HFFc6 (cell line): ENCODE measurements around the gene USP48. TPM values are rescaled to one million over a fixed set of nuclear protein-coding genes. Genes with fewer than 3 reads are reported as not detected.
A peak's percentile ranks its signal among the peaks of the same experiment; 100 is the strongest.
"Not testable (repeated sequence)": the region's sequence is repeated elsewhere in the genome, so short reads cannot be mapped to it uniquely, and the experiment has no call there.

Experiments used
- DNase-seq: peaks from one replicate; pipeline ENCODE4 v3.0.0-alpha.2; 2018
- H3K27ac Mint-ChIP-seq: 2 replicates; pipeline ENCODE4 v1.8.0; 2020; ENCODE audit warnings: mild to moderate bottlenecking, mixed read lengths
- H3K27me3 Mint-ChIP-seq: 2 replicates; pipeline ENCODE4 v1.8.0; 2021; ENCODE audit warnings: mild to moderate bottlenecking, moderate library complexity, mixed read lengths; ENCODE audit not compliant: insufficient read depth
- H3K36me3 Mint-ChIP-seq: 2 replicates; pipeline ENCODE4 v1.8.0; 2021; ENCODE audit warnings: low read depth, mixed read lengths
- H3K4me1 Mint-ChIP-seq: 2 replicates; pipeline ENCODE4 v1.8.0; 2020; ENCODE audit warnings: low read depth, mixed read lengths
- H3K4me3 Mint-ChIP-seq: 2 replicates; pipeline ENCODE4 v1.8.0; 2020; ENCODE audit warnings: mild to moderate bottlenecking, moderate library complexity, mixed read lengths
- H3K9me3 Mint-ChIP-seq: 2 replicates; pipeline ENCODE4 v1.8.0; 2020; ENCODE audit warnings: mild to moderate bottlenecking, mixed read lengths
- total RNA-seq, 6 experiments: library from RNA; stranded (reverse); fragmentation: NEBNext Ultra II Directional; extraction: Animal tissue kit (Norgen Biotek cat#: 25700); gene quantifications; 2 replicates in 1 of 6; 3 replicates in 5 of 6; pipeline ENCODE4 v1.2.3, GENCODE V29; 2021
- TF ChIP-seq, protein P1 (sequence below): fragments of 200-600 bp; sonication (generic); IDR thresholded peaks from 2 replicates; pipeline ENCODE4 v1.5.0; 2021; ENCODE audit warnings: antibody characterized with exemption, mild to moderate bottlenecking

The USP48 gene
- total RNA-seq, 6 experiments from 2014 or later = 45.0 to 54.2 (median 51.1) TPM

DNA sequence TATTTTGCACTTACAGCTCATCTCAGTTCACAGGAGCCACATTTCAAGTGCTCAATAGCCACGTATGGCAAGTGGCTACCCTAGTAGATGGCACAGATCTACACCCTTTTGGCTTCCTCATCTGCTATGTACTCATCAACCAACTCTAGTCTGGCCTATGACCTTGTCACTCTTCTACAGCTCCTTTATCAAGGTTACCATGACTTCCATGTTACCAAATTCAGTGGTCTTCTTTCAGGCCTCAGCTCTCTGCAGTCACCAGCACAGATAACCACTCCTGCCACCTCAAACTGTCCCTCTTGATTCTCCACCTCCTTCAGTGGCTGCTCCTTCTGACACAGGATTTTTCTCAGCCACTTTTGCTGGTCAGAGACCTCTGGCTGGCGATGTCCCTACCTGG lies 11.7 kb upstream of the USP48 start:
- TF ChIP-seq, protein P1, sequence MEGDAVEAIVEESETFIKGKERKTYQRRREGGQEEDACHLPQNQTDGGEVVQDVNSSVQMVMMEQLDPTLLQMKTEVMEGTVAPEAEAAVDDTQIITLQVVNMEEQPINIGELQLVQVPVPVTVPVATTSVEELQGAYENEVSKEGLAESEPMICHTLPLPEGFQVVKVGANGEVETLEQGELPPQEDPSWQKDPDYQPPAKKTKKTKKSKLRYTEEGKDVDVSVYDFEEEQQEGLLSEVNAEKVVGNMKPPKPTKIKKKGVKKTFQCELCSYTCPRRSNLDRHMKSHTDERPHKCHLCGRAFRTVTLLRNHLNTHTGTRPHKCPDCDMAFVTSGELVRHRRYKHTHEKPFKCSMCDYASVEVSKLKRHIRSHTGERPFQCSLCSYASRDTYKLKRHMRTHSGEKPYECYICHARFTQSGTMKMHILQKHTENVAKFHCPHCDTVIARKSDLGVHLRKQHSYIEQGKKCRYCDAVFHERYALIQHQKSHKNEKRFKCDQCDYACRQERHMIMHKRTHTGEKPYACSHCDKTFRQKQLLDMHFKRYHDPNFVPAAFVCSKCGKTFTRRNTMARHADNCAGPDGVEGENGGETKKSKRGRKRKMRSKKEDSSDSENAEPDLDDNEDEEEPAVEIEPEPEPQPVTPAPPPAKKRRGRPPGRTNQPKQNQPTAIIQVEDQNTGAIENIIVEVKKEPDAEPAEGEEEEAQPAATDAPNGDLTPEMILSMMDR = no peak
- H3K4me3 Mint-ChIP-seq = no peak overlapping the region
- H3K27me3 Mint-ChIP-seq = peaks cover 2% of the 10 kb centered on the region
- peaks cover 9% of the 10 kb centered on the region for H3K36me3 Mint-ChIP-seq
- peaks cover 4% of the 10 kb centered on the region; the same call in 1 of the 2 replicates for H3K4me1 Mint-ChIP-seq
- peaks cover 15% of the 10 kb centered on the region for H3K9me3 Mint-ChIP-seq
- no peak overlapping the region for H3K27ac Mint-ChIP-seq
- no peak for DNase-seq

DNA sequence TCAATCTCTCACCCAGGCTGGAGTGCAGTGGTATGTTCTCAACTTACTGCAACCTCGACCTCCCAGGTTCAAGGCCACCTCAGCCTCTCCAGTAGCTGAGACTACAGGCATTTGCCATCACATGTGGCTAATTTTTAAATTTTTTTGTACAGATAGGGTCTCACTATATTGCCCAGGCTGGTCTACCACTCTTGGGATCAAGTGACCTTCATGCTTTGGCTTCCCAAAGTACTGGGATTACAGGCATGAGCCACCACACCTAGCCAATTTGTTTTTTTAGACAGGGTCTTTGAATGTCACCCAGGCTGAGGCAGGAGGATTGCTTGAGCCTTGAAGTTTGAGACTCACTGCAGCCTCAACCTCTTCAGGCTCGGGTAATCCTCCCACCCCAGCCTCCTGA lies 10.2 kb upstream of the USP48 start:
- peaks cover 4% of the 10 kb centered on the region; the same call in 1 of the 2 replicates for H3K4me1 Mint-ChIP-seq
- TF ChIP-seq, protein P1 = no peak
- no peak for DNase-seq
- peaks cover 9% of the 10 kb centered on the region for H3K36me3 Mint-ChIP-seq
- H3K27me3 Mint-ChIP-seq = peaks cover 2% of the 10 kb centered on the region
- no peak overlapping the region for H3K4me3 Mint-ChIP-seq
- no peak overlapping the region for H3K27ac Mint-ChIP-seq
- peaks cover 15% of the 10 kb centered on the region for H3K9me3 Mint-ChIP-seq

DNA sequence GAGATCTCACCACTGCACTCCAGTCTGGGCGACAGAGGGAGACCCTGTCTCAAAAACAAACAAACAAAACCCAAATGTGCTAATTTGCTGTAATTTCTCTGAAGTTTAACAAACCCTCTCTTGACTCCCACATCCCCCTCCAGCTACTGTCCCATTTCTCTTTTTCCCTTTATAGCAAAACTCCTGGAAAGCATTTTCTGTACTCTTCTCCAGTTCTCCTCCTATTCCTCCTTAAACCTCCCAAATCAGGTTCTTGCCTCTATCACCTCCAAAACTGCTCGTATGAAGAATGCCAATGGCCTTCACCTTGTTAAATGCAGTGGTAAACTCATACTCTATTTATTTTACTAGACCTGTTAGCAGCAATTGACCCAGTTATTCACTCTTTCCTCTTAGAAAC lies 3.7 kb upstream of the USP48 start:
- Mint-ChIP-seq H3K27ac (no peak overlapping the region), H3K27me3 (peaks cover 2% of the 10 kb centered on the region; the same call in 1 of the 2 replicates), H3K4me3 (no peak overlapping the region)

DNA sequence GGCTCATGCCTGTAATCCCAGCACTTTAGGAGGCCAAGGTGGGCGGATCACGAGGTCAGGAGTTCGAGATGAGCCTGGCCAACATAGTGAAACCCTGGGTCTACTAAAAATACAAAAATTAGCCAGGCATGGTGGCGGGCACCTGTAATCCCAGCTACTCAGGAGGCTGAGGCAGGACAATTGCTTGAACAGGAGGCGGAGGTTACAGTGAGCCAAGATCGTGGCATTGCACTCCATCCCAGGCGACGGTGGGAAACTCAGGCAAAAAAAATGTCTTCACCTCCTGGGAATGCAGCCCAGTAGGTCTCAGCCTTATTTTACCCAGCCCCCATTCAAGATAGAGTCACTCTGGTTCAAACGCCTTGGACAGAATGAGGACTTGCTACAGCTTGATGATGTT lies 2.8 kb upstream of the USP48 start:
- not testable (repeated sequence) for H3K4me3 Mint-ChIP-seq, H3K36me3 Mint-ChIP-seq, H3K9me3 Mint-ChIP-seq, H3K27ac Mint-ChIP-seq, DNase-seq, H3K27me3 Mint-ChIP-seq
- peaks cover 14% of the 10 kb centered on the region for H3K4me1 Mint-ChIP-seq

More for the DNA sequence above, 3.7 kb upstream of the USP48 start:
- DNase-seq = no peak
- TF ChIP-seq, protein P1 = no peak
- H3K36me3 Mint-ChIP-seq = peaks cover 5% of the 10 kb centered on the region; the same call in 1 of the 2 replicates
- no peaks in the 10 kb centered on the region for H3K9me3 Mint-ChIP-seq
- H3K4me1 Mint-ChIP-seq = peaks cover 14% of the 10 kb centered on the region

DNA sequence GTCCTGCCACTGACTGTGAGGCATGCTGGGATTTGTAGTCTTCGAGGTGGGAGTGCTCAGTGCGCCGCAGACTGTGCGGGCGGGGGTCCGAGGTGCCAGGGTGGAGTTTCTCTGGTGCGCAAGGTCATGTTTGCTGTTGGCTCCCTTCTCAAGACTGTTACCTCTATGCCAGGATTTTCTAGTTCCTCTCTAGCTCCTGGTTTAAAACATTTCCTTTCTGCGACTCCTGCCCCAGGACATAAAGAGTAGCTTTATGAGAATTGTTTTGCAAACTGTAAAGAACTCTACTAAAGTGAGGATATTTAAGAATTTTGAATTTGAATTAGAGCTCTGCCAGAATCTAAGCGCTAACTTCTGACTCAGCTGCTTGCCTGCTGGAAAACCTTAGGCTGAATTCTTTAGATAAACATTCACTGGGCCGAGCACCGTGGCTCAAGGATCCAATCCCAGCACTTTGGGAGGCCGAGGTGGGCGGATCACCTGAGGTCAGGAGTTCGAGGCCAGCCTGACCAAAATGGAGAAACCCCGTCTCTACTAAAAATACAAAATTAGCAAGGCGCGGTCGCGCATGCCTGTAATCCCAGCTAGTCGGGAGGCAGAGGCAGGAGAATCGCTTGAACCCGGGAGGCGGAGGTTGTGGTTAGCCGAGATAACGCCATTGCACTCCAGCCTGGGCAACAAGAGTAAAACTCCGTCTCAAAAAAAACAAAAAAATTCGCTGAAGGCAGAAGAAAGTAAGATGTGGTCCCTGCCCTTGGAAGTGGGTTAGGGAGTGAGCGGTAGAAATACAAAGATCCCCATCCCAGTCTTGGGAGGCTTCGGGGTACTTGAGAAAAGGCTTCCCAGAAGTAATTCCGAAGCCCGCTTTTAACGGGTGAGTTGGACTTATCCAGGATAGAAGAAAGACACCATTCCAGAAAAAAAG lies 992 bp upstream of the USP48 start:
- no peaks in the 10 kb centered on the region; the same call in 1 of the 2 replicates for H3K9me3 Mint-ChIP-seq
- peak overlapping the region; percentile 100 for H3K27ac Mint-ChIP-seq
- H3K27me3 Mint-ChIP-seq = peaks cover 2% of the 10 kb centered on the region; the same call in 1 of the 2 replicates
- DNase-seq = peak; percentile 80
- TF ChIP-seq, protein P1 = no peak
- peak overlapping the region; percentile 94 for H3K4me3 Mint-ChIP-seq
- peaks cover 17% of the 10 kb centered on the region; the same call in 1 of the 2 replicates for H3K36me3 Mint-ChIP-seq
- peaks cover 26% of the 10 kb centered on the region for H3K4me1 Mint-ChIP-seq

DNA sequence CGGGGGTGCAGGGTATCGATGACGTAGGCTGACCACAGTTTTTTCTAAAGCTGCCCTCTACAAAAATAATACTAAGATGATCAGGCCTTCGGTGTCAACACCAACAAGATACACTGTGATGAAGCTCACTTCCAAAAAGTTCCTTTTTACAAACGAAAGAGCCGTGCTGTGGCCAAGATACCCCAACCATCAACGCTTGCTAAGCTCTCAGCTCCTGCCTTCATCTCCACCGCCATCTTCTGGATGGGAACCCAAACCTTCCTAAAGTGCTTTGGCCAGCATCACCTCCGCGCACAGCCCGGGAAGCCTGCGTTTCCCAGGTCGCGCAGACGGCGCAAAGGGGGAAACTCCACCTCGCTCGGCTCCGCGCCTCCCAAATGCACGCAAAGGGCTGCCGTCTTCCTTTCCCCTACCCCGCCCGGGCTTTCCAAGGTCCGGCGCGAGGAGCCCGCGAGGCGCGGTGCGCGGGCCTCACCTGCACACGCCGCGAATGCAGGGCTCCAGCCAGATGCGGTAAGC lies 541 bp downstream of the USP48 start:
- Mint-ChIP-seq H3K36me3 (peaks cover 24% of the 10 kb centered on the region; the same call in 1 of the 2 replicates), H3K4me1 (peaks cover 30% of the 10 kb centered on the region), H3K27me3 (peaks cover 2% of the 10 kb centered on the region; the same call in 1 of the 2 replicates), H3K27ac (peak overlapping the region; percentile 87), H3K4me3 (peak overlapping the region; percentile 94), H3K9me3 (no peaks in the 10 kb centered on the region; the same call in none of the 2 replicates)
- TF ChIP-seq, protein P1 = peak; percentile 51; the same call in 1 of the 2 replicates
- peak; percentile 28 for DNase-seq
